SIG-M5 treated with dmso at 0.1 percent for 504 hours (cell line): Measurements from ENCODE around the gene GNG10.
A peak's percentile ranks its signal among the peaks of the same experiment; 100 is the strongest.
"Not testable (repeated sequence)": the region's sequence is repeated elsewhere in the genome, so short reads cannot be mapped to it uniquely, and the experiment has no call there.

ENCODE experiments used
- DNase-seq: peaks from one replicate; lab custom pipeline; 2025; ENCODE audit not compliant: unreplicated experiment; lab: John Stamatoyannopoulos, UW

Gene GNG10

DNA sequence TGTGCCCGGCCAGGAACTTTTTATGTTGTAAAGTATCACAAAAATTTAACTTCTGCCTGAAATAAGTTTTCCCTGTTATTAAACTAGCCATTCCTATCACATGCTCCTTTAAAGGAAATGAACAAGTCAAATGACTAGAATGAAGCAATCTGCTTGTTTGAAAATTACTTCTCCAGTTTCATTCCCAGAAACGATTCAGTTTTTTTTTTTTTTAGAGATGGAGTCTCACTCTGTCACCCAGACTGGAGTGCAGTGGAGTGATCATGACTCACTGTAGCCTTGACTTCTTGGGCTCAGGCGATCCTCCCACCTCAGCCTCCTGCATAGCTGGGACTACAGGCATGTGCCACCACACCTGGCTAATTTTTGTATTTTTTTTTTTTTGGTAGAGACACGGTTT lies 13.3 kb upstream of the GNG10 start:
- no peak for DNase-seq

DNA sequence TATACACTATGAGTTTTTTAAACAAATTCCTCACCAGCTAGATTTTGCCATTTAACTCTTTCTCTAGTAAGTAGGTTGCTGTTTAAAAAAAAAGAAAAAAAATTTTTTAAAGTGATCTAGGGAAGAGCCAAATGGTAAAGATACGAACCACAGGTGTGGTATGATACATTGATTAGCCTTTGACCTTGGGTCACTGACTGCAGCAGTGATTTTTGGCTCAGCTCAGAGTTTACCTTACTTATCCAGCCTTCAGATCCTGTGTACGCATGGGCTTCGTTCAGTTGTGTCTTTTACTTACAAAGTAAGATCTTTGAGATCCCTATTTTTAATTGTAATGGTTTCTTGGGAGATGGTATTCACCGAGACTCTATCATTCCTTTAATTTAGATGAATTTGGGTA lies 12.4 kb upstream of the GNG10 start:
- no peak for DNase-seq

DNA sequence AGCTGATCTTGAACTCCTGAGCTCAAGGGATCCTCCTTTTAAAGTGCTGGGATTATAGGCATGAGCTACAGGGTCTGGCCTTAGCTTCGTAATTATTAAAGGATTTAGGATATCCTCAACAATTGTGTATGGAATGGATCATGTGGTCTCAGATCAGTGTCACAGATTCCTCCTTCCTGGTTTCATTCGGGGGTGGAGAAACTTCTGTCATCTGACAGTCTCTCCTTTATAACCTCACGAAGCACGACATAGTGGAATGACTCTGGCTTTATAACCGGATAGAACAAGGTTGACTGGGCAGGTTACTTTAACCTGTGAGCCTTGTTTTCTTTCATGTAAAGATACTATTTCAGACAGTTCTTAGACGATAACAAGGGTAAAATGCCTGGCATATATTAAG lies 4.4 kb upstream of the GNG10 start:
- no peak for DNase-seq

DNA sequence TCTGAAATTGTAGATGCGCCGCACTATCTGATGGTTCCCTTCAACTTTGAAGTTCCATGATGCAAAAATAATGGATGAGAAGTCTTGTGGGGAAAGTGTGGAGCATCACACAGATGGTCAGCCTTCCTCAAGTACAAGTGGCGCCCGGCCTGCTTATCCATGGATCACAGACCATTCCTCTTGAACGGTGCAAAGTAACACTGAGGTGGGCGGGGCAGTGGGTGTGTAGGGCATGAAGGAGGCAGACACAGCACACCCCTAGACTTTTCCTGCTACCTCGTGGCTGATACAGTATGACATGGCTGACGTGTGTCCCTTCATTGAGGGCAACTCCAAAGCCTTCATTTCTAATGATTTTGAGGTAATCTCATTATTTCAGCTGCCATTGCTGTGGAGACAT lies 2.5 kb upstream of the GNG10 start:
- DNase-seq = no peak

- no peak for DNase-seq
Observed at GRCh38 chr9:111659691-111660090, 1.7 kb upstream of the GNG10 start.

GRCh38 chr9:111661802-111662521 lies 557 bp downstream of the GNG10 start:
- peak; percentile 32 for DNase-seq

GRCh38 chr9:111662576-111663300 lies 1.3 kb downstream of the GNG10 start:
- DNase-seq = peak; percentile 43

GRCh38 chr9:111663301-111663823 lies 2.0 kb downstream of the GNG10 start:
- no peak for DNase-seq

DNA sequence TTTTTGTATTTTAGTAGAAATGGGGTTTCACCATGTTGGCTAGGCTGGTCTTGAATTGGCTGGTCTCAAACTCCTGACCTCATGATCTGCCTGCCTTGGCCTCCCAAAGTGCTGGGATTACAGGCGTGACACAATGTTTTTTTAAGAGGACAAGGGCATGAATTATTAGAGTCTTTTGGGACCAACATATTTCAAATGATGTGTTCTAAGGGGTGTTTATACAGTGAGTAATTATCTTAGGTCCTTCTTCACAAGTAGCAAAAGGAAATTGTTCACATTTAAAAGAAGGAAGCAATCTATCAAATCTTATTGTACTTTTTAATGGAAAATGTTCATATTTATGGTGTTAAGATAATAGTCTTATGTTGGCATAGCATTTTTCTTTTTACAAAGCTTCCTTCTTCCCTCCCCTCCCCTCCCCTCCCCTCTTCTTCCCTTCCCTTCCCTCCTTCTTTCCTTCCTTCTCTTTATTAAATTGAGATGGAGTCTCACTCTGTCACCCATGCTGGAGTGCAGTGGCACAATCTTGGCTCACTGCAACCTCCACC lies 6.7 kb downstream of the GNG10 start:
- DNase-seq = no peak

- not testable (repeated sequence) for DNase-seq
Observed at GRCh38 chr9:111668601-111669000, 7.2 kb downstream of the GNG10 start.

DNA sequence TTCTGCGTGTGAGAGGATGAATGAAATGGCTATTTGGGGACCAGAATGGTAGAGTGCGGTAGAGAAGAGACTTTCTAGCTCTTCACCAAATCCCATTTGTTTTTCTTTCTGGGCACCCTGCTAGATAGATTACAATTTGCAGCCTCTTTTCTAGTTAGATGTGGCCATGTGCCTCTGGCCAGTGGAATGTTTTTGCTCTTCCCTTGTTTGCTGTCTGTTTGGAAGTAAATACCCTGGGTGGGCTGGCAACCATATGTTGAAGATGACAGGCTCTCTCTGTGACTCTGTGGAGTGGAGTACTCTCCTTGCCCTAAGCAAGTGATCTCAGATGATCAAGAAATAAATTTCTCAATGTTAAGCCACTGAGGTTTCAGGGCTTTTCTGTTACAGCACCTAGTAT lies 12.9 kb downstream of the GNG10 start:
- no peak for DNase-seq

- DNase-seq = no peak
Observed at GRCh38 chr9:111676116-111676515, 14.7 kb downstream of the GNG10 start.

- DNase-seq = no peak
Observed at GRCh38 chr9:111678293-111678692, 16.9 kb downstream of the GNG10 start.

DNA sequence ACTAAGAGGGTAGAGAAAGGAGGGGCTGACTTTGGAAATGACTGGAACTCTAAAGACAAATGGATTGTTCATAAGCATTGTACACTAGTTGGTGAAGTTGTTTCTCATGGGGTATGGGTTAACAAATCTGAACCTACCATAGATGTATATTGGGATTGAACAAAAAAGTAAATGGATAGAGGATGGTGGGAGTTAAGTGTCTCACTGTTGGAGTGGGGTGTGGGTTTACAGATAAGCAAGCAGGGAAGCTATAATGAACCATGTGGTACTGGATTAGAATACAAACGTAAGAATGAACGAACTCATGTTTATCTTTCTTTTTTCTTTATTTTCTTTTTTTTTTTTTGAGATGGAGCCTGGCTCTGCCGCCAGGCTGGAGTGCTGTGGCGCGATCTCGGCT lies 17.8 kb downstream of the GNG10 start:
- DNase-seq = no peak

DNA sequence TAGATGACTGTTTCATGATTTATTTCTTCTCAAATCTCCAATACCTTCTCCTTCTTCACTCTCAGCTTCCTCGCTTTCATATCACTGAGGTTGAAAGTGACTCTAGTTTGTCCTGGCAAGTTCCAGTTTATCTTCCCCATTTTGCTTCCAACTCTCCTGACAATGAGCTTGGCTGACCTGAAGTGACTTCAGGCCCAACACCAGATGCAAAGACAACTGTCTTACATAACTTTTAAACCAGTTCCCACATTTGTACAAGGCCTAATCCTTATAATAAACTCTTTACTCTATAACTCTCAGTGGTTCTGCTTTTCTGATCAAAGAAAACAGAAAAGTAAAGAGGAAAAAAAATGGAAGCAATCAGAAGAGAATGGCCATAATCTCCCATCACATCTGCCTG lies 22.0 kb downstream of the GNG10 start:
- DNase-seq = no peak

DNA sequence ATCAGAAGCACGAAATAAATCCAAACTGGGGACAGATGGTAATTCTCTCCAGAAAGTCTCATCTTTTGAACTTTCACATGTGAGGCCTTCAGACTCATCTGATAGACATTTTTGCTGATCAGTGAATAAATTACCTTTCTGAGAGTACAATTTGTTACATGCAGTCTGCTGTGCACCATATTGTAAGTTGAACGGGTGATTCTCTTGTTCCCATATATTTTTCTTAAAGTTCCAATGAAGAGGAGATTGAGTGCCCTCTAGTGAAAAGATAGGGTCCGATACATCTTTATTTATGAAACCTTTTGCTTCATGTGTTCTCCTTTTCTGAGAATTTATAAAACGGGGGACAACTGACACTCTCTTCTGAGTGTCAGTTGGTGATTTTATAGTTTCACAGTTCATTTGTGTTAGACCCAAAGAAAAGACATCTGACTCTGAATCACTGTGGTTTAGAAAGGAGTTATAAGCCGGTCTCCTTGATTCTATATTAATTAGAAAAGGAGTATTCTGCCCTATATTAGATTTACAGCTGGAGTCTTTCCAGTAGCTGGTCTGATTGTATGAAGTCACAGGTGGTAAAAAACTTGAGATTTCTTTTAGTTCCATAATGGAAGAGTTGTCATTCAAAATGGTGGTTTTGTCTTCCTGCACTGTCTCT lies 30.4 kb downstream of the GNG10 start:
- peak; percentile 57 for DNase-seq

DNA sequence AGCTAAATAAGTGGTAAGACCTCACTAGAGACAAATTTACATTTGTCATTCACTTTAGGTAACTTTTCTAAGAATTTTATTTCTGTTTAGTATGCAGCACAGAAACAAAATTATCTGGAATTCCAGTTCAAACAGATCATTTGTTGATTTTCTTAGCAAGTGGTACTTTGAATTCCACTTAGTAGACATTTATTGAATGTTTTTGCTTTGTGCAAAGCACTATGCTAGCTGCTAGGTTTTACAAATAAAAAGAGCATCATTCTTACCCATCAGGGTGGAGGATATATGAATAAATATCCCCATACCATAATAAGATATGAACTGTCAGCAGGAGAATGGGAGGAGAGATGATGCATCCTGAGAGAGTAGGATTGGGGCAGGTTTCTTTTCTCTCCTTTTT lies 35.4 kb downstream of the GNG10 start:
- DNase-seq = no peak

DNA sequence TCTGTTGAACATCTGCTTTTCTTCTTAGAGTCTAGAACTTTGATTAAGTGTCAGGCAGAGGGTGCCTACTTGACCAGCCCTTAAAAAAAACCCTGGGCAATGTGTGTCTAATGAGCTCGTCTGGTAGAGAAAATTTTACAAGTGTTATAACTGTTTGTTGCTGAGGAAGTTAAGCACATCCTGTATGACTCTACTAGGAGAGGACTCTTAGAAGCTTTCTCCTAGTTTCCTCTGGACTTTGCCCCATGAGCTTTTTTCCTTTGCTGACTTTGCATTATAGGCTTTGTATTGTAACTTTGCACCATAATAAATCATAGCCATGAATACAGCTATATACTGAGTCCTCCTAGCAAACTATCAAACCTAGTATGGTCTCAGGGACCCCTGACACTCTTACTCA lies 39.4 kb downstream of the GNG10 start:
- DNase-seq = no peak

GRCh38 chr9:111704503-111704902 lies 43.1 kb downstream of the GNG10 start:
- no peak for DNase-seq

DNA sequence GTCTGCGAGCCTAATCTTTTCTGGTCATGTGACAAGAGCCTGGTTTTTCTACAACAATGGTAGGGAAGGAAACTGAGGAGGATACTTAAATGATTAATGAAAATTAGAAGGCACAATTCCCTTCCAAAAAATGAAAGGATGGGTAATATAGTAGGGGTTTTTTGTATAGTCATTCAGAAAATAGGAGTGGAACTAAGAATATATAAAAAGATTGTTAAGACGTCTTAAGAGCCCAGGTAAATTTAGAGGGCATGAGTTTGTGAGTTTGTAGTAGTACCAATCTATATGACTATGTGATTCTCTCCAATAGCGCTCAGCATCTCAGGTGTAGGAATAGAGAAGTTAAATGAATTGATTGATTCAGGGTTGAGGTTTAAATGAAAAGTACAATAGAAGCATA lies 50.1 kb downstream of the GNG10 start:
- no peak for DNase-seq

DNA sequence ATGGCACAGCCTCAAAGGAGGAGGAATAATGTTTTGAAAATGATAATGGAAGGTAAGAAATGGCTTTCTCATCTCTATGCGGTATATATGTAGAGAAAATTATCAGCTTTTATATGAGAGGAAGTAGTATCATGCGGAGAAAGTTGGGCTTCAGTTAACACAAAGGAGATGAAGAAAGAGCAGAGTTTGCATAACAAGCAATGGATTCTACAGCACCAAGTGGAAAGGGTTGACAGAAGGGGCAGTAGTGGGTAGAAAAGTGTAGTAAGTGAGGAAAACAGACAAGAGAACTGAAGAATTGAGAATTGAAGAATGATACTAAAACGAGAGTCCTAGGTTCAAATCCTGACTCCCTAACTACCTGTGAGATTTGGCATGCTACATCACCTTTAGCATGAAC lies 51.0 kb downstream of the GNG10 start:
- DNase-seq = no peak

DNA sequence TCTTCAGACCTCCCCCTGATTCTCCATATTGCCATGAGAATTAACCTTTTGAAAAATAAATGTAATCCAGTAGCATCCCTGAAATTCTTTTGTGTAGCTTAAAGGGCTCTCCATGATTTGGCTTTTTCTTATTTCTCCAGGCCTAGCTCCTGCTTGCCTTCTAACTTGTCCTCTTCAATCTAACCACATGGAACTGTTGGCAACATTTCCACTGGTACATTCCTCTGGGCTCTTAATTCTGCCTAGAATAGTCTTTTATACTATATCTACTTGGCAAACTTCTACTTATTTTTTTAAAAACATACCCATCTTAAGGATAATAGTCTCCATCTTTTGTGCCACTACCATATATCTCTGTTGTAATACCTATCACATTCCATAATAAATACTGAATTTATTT lies 54.1 kb downstream of the GNG10 start:
- DNase-seq = no peak
